Ishikawa (cell line): ENCODE measurements around the gene KRTAP5-1.

ENCODE experiments used
- CEBPB ChIP-seq: IDR thresholded peaks from 2 replicates; pipeline ENCODE4 v1.6.1; 2012
- CREB1 ChIP-seq: IDR thresholded peaks from 2 replicates; pipeline ENCODE4 v1.6.1; 2012; ENCODE audit warnings: low read depth
- EGR1 ChIP-seq: IDR thresholded peaks from 2 replicates; pipeline ENCODE4 v1.6.1; 2012
- EP300 ChIP-seq: IDR thresholded peaks from 2 replicates; pipeline ENCODE4 v1.6.1; 2012; ENCODE audit warnings: borderline replicate concordance
- FOXM1 ChIP-seq: IDR thresholded peaks from 2 replicates; pipeline ENCODE4 v1.6.1; 2012; ENCODE audit warnings: low read depth, borderline replicate concordance
- NFIC ChIP-seq: IDR thresholded peaks from 2 replicates; pipeline ENCODE4 v1.6.1; 2012
- RAD21 ChIP-seq: IDR thresholded peaks from 2 replicates; pipeline ENCODE4 v1.6.1; 2012; ENCODE audit warnings: low read depth
- TAF1 ChIP-seq: IDR thresholded peaks from 2 replicates; pipeline ENCODE4 v1.6.1; 2012; ENCODE audit warnings: low read depth, mild to moderate bottlenecking
- TCF12 ChIP-seq: IDR thresholded peaks from 2 replicates; pipeline ENCODE4 v1.6.1; 2012; ENCODE audit warnings: low read depth
- TEAD4 ChIP-seq: IDR thresholded peaks from 2 replicates; pipeline ENCODE4 v1.6.1; 2012
- YY1 ChIP-seq: IDR thresholded peaks from 2 replicates; pipeline ENCODE4 v1.6.1; 2012; ENCODE audit warnings: low read depth
- ZBTB7A ChIP-seq: IDR thresholded peaks from 2 replicates; pipeline ENCODE4 v1.6.1; 2012; ENCODE audit warnings: low read depth
- TF ChIP-seq, protein P1 (sequence below): IDR thresholded peaks from 2 replicates; pipeline ENCODE4 v1.6.1; 2012
- TF ChIP-seq, protein P2 (sequence below): IDR thresholded peaks from 2 replicates; pipeline ENCODE4 v1.6.1; 2012
- TF ChIP-seq, protein P3 (sequence below): IDR thresholded peaks from 2 replicates; pipeline ENCODE4 v1.6.1; 2012; ENCODE audit warnings: low read depth, mild to moderate bottlenecking

KRTAP5-1 gene

DNA sequence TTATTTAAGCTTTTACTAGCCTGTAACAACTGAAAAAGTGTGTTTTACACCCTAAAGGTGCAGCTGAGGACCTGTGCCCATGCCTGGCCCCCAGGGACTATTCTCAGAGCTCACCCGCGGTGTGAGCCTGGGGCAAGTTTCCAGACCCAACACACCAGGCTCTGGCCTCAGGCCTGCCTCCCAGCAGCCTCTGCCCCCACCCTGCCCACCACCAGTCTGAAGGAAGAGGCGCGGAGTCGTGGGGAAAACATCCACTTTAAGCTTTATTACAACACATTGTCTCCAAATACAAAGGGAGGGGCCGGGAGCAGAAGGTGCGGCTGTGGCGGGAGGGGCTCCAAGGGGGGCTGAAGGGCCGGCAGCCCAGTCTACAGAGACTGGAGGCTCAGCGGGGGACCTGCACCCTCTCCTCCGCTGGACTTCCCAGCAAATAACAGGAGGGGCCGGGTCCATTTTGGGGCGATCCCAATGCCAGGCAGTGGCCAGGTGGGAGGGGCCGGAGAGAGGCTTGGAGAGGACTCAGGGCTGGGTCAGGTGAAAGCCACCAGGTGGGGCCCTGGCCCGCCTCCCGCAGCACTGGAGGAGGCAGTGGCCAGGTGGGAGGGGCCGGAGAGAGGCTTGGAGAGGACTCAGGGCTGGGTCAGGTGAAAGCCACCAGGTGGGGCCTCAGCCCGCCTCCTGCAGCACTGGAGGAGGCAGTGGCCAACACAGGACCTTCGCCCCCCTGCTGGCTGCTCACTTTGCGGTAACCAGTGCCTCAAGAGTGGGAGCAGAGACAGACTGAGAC lies 31.1 kb downstream of the KRTAP5-1 start:
- TF ChIP-seq, protein P1, sequence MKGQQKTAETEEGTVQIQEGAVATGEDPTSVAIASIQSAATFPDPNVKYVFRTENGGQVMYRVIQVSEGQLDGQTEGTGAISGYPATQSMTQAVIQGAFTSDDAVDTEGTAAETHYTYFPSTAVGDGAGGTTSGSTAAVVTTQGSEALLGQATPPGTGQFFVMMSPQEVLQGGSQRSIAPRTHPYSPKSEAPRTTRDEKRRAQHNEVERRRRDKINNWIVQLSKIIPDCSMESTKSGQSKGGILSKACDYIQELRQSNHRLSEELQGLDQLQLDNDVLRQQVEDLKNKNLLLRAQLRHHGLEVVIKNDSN, result 0 out of 2 replicates have a peak, but pooled peaks have one; percentile 14
- TF ChIP-seq NFIC, result peak; percentile 26; the same call in 1 of the 2 replicates
- TF ChIP-seq FOXM1, result no peak
- TF ChIP-seq RAD21, result peak; percentile 49
- peak; percentile 57 for TF ChIP-seq TCF12
- TF ChIP-seq, protein P2, sequence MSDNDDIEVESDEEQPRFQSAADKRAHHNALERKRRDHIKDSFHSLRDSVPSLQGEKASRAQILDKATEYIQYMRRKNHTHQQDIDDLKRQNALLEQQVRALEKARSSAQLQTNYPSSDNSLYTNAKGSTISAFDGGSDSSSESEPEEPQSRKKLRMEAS, result 0 out of 2 replicates have a peak, but pooled peaks have one; percentile 23
- TF ChIP-seq, protein P3, sequence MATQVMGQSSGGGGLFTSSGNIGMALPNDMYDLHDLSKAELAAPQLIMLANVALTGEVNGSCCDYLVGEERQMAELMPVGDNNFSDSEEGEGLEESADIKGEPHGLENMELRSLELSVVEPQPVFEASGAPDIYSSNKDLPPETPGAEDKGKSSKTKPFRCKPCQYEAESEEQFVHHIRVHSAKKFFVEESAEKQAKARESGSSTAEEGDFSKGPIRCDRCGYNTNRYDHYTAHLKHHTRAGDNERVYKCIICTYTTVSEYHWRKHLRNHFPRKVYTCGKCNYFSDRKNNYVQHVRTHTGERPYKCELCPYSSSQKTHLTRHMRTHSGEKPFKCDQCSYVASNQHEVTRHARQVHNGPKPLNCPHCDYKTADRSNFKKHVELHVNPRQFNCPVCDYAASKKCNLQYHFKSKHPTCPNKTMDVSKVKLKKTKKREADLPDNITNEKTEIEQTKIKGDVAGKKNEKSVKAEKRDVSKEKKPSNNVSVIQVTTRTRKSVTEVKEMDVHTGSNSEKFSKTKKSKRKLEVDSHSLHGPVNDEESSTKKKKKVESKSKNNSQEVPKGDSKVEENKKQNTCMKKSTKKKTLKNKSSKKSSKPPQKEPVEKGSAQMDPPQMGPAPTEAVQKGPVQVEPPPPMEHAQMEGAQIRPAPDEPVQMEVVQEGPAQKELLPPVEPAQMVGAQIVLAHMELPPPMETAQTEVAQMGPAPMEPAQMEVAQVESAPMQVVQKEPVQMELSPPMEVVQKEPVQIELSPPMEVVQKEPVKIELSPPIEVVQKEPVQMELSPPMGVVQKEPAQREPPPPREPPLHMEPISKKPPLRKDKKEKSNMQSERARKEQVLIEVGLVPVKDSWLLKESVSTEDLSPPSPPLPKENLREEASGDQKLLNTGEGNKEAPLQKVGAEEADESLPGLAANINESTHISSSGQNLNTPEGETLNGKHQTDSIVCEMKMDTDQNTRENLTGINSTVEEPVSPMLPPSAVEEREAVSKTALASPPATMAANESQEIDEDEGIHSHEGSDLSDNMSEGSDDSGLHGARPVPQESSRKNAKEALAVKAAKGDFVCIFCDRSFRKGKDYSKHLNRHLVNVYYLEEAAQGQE, result no peak
- TF ChIP-seq ZBTB7A, result no peak
- TF ChIP-seq YY1, result no peak
- TF ChIP-seq EGR1, result no peak
- no peak for TF ChIP-seq CREB1

DNA sequence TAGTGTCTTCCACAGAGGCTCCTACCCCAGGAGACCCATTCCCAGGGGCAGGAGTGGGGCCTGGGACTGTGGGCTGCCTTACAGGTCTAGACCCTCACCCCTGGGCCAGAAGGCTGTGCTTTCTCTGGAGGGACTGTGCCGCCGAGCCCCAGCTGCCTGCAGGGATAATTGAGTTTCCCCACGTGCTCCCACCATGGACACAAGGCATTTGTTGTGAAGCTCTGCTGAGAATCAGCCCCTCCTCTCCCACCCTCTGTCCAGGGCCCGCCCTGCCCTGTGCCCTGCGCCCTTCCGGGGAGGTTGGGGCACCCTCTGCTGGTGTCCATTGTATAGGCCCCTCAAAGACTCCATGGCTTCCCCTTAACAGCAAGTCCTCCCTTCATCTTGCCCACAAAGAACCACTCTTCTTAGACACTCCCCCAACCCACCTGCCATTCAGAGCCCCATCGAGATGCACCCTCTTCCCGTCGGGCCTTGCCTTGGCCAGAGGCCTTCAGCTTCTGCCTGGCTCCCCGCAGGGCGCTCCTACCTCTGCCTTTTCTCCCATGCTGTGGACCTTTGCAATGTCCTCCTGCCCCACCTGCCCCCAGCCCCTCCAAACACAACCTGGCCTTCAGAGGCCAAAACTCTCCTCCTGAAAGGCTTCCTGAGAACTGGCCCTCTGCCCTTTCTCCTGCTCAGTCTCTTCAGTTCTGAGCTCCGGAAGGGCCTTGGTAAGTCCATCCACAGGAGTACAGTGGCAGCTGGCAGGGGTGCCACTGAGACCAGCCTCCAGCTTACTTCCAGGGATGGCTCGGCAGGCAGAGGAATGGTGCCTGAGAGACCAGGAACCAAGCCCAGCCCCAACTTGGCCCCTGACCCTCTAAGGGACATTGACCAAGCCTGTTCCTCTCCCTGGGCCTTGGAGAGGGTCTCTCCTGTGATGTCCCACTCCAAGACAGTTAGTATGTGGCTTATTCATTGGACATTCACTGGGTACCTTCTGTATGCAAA lies 35.4 kb downstream of the KRTAP5-1 start:
- TF ChIP-seq, protein P2, result no peak
- TF ChIP-seq TAF1, result no peak
- TF ChIP-seq YY1, result no peak
- TF ChIP-seq, protein P3, result no peak
- TF ChIP-seq EP300, result no peak
- TF ChIP-seq TEAD4, result no peak
- no peak for TF ChIP-seq CEBPB
- no peak for TF ChIP-seq FOXM1
- no peak for TF ChIP-seq NFIC
- no peak for TF ChIP-seq CREB1
- TF ChIP-seq, protein P1, result no peak
- TF ChIP-seq ZBTB7A, result no peak
- no peak for TF ChIP-seq EGR1
- TF ChIP-seq RAD21, result no peak
- no peak for TF ChIP-seq TCF12

DNA sequence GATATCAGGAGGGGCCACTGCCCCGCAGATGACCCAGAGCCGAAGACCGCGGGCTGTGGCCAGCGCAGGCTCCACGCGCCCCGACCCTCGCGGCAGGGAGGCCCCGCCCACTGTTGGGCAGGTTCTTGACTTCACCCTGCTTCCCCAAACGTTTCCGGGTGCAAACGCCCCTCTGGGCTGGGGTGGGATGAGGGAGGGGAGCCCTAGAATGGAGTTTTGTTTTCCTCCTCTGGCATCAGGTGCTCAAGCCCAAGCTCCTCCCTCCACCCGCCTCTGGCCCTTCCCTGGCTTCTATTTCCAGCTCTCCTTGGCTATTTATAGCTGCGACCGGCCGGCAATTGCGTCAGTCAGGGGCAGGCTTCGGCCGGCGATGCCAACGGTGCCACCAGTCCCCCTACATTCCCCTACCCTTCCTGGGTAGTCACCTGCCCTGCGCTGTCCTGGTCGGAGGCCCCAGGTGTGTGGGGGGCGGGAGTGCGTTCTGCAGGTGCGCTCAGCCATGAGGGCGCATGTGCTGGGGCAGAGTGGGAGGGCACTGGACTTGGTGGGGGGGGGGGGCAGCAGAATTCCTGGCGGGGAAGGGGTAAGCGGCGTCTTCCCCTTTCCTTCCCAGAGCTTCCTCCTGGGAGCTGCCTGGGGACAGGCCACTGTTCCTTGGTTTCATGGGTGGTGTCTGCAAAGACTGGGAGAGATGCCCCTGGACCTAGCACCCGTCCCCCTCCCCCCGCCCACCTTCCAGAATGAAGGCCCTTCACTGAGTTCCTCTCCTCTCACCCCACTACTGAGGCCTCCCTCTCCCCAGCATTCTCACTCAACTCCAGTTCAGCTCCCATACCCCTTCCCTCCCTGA lies 36.6 kb downstream of the KRTAP5-1 start:
- TF ChIP-seq NFIC, result peak; percentile 51
- no peak for TF ChIP-seq RAD21
- TF ChIP-seq FOXM1, result no peak
- TF ChIP-seq, protein P2, result peak; percentile 53; the same call in 1 of the 2 replicates
- peak; percentile 73 for TF ChIP-seq TCF12
- TF ChIP-seq, protein P1, result peak; percentile 62
- peak; percentile 87 for TF ChIP-seq CEBPB
- peak; percentile 45 for TF ChIP-seq TEAD4
- peak; percentile 12; the same call in 1 of the 2 replicates for TF ChIP-seq EP300
- TF ChIP-seq TAF1, result no peak
- 0 out of 2 replicates have a peak, but pooled peaks have one; percentile 8 for TF ChIP-seq EGR1
- TF ChIP-seq ZBTB7A, result peak; percentile 14; the same call in 1 of the 2 replicates
- TF ChIP-seq, protein P3, result no peak
- TF ChIP-seq CREB1, result 0 out of 2 replicates have a peak, but pooled peaks have one; percentile 1
- no peak for TF ChIP-seq YY1
